ENCODE measurements around the gene ABCB9. TPM values are rescaled to one million over a fixed set of nuclear protein-coding genes. Genes with fewer than 3 reads are reported as not detected.

The ABCB9 gene
- total RNA-seq, 2 experiments from 2014 or later: 4.3 to 4.9 TPM

DNA sequence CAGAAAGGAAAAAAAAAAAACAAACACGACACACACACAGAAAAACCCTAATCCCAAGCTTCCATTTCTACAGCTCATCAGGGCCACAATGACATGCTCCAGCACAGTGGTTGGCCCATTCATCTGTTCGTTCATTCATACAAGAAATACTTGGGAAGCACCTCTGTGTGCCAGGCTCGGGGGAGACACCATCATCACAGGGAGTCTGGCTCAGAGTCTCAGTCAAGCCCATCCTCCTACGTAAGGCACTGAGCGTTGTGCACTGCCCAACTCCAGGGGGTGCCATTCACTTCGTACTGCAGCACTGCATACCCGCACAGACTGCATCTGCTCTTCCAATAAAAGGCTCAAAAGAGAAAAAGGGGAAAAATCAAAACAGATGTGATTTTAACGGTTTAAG, 85.6 kb downstream of the ABCB9 start:
- H3K36me3 Mint-ChIP-seq (ENCODE audit: low read depth): peaks cover 28% of the 10 kb centered on the region
- no peak overlapping the region for H3K27ac Mint-ChIP-seq
- ATAC-seq (peak; percentile 51), DNase-seq (peak; percentile 51)
- H3K27me3 Mint-ChIP-seq: peaks cover 10% of the 10 kb centered on the region
- TF ChIP-seq CTCF (IDR thresholded peaks at IDR 0.05): peak; percentile 52
- POLR2A ChIA-PET: interaction anchor here (0.9 to 21.6 kb wide), 4 partner anchors 9 to 95 kb away, joined by 3 to 239 read pairs (median 8); partner anchors contain the start of genes OGFOD2 and VPS37B
- H3K4me3 Mint-ChIP-seq: no peak overlapping the region
- peaks cover 2% of the 10 kb centered on the region for H3K9me3 Mint-ChIP-seq
- intact Hi-C loops (cut with micrococcal nuclease): no loop called here
- peaks cover 91% of the 10 kb centered on the region for H3K4me1 Mint-ChIP-seq (ENCODE audit: low read depth)
- CTCF ChIA-PET: interaction anchor here (0.7 to 5.0 kb wide), 12 partner anchors 8 to 101 kb away, joined by 3 to 70 read pairs (median 4); partner anchors contain the start of gene VPS37B

GRCh38 chr12:122880155-122880667, 86.1 kb downstream of the ABCB9 start:
- no peak for TF ChIP-seq CTCF (IDR thresholded peaks at IDR 0.05)
- Mint-ChIP-seq H3K36me3 (ENCODE audit: low read depth) (peaks cover 28% of the 10 kb centered on the region), H3K9me3 (peaks cover 2% of the 10 kb centered on the region), H3K27ac (no peak overlapping the region), H3K4me1 (ENCODE audit: low read depth) (peaks cover 94% of the 10 kb centered on the region), H3K27me3 (peaks cover 10% of the 10 kb centered on the region), H3K4me3 (no peak overlapping the region)
- CTCF ChIA-PET: interaction anchor here (0.8 to 5.0 kb wide), 13 partner anchors 8 to 361 kb away, joined by 3 to 70 read pairs (median 4); partner anchors contain the start of gene VPS37B
- no peak for DNase-seq
- POLR2A ChIA-PET: interaction anchor here (0.9 to 21.6 kb wide), 4 partner anchors 9 to 95 kb away, joined by 3 to 239 read pairs (median 8); partner anchors contain the start of genes OGFOD2 and VPS37B
- intact Hi-C loops (cut with micrococcal nuclease): no loop called here
- no peak for ATAC-seq

Small RNAs within 50 kb of the gene (microRNA-seq; reads per million reads assigned to microRNA genes)
- gene MIR4304 (ENCODE audit: borderline microRNAs expressed, borderline replicate concordance): not detected

Other genes with a start within 250 kb of the ABCB9 start
- not detected for gene HCAR3, start 249.7 kb downstream of the ABCB9 start, total RNA-seq
- under 1 TPM; 0.18 to 0.25 TPM for gene HCAR1, start 235.6 kb downstream of the ABCB9 start, total RNA-seq
- 10 to 100 TPM; 56.3 to 57.2 TPM for gene DENR, start 213.6 kb downstream of the ABCB9 start, total RNA-seq
- under 1 TPM; 0.45 to 0.61 TPM for gene CCDC62, start 191.9 kb downstream of the ABCB9 start, total RNA-seq
- 10 to 100 TPM; 22.8 to 22.9 TPM for gene HIP1R, start 131.0 kb downstream of the ABCB9 start, total RNA-seq
- 10 to 100 TPM; 17.8 to 18.4 TPM for gene VPS37B, start 70.3 kb downstream of the ABCB9 start, total RNA-seq
- gene OGFOD2, start 8.8 kb upstream of the ABCB9 start, total RNA-seq: 10 to 100 TPM; 27.1 to 31.5 TPM
- 100 to 1,000 TPM; 174 to 180 TPM for gene ARL6IP4, start 14.2 kb upstream of the ABCB9 start, total RNA-seq
- gene PITPNM2, start 184.6 kb upstream of the ABCB9 start, total RNA-seq: 10 to 100 TPM; 15.3 to 17.9 TPM